Stimulated activated CD8-positive, alpha-beta memory T cell treated with anti-CD3 and anti-CD28 coated beads, Interleukin-15, amount 100 ng/mL, for 24 hours (primary cell): ENCODE measurements around the gene CTTNBP2NL.
"Not testable (repeated sequence)": the region's sequence is repeated elsewhere in the genome, so short reads cannot be mapped to it uniquely, and the experiment has no call there.

Source experiments
- DNase-seq: peaks from one replicate; pipeline ENCODE4 v3.0.0-alpha.2; 2020; ENCODE audit warnings: low read depth

The CTTNBP2NL gene

DNA sequence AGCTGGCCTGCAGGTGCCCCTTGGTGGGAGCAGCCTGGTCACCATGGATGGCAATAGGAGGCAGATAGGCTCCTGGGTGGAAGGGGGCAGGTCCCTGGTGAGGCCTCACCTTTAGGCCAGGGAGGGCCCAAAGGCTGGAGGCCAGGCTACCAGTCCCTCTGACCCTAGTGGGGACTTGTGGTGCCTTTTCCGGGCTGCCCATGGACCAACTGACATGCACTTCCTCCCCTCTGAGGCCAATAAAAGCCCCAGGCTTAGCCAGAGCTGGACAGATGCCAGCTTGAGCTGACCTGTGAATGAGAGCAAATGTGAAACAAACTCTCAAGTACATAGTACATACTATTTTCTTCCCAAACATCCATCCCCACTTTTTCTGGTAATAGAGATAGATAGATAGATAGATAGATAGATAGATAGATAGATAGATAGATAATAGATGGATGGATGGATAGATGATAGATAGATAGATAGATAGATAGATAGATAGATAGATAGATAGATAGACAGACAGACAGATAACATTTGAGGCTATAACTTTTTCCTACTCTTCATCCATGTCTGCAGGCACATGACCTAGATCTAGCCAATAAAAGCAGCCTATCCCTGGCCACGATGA, 9.2 kb upstream of the CTTNBP2NL start:
- no peak for DNase-seq

DNA sequence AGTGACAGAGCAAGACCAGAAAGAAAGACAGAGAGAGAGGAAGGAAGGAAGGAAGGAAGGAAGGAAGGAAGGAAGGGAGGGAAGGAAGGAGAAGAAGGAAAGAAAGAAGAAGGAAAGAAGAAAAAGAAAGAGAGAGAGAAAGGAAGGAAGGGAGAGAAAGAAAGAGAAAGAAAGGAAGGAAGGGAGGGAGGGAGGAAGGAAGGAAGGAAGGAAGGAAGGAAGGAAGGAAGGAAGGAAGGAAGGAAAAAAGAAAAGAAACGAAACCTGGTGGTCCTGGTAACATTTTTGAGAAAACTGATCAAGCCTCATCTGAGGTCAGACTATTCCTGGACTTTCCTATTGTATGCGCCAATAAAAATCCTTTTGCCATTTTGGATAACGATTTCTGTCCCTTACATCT, 8.2 kb upstream of the CTTNBP2NL start:
- no peak for DNase-seq

DNA sequence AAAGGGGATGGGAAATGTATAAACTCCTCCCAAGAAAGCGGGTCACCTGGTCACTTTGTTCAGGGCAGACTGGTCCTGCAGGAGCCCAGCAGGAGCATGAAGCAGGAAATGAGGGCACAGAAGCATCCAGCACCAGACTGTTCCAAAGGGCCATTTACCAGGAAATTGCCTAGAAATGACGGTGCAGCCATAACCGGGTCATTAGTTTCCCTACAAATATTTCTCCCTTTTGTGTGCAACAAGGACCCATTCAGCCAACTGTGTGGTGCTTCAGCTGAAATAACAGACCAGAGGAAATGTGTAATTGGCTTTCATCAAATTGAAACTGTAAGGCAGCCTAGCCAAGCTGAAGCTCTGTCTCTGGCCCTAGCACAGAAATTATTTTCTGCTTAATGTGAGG, 7.6 kb upstream of the CTTNBP2NL start:
- DNase-seq, result no peak

DNA sequence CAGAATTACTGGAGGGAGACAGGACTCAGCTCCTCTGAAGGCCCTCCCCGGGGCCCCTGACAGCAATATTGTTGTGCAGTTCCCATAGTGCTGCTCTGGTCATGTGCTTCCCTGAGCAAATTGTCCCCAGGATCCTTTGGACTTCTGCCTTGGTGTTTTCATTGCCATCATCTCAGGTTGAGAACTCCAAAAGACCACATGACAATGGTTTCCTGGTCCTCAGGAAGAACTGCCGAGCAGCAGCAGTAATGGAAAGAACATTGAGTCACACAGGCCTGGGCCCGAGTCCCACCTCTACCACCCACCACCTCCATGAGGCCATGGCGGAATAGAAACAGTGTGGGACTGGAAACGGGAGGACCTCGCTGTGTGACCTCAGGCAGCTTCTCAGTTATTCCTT, 6.3 kb upstream of the CTTNBP2NL start:
- DNase-seq, result no peak

DNA sequence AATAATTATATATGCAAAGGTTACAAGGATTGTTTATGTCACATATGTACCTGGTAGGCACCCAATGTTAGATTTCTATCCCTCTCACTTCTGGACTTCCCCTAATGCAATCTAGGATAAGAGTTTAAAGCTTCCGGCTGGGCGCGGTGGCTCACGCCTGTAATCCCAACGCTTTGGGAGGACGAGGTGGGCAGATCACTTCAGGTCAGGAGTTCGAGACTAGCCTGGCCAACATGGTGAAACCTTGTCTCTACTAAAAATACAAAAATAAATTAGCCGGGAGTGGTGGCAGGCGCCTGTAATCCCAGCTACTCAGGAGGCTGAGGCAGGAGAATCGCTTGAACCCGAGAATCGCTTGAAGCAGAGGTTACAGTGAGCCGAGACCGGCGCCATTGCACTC, 5.7 kb upstream of the CTTNBP2NL start:
- DNase-seq, result not testable (repeated sequence)

DNA sequence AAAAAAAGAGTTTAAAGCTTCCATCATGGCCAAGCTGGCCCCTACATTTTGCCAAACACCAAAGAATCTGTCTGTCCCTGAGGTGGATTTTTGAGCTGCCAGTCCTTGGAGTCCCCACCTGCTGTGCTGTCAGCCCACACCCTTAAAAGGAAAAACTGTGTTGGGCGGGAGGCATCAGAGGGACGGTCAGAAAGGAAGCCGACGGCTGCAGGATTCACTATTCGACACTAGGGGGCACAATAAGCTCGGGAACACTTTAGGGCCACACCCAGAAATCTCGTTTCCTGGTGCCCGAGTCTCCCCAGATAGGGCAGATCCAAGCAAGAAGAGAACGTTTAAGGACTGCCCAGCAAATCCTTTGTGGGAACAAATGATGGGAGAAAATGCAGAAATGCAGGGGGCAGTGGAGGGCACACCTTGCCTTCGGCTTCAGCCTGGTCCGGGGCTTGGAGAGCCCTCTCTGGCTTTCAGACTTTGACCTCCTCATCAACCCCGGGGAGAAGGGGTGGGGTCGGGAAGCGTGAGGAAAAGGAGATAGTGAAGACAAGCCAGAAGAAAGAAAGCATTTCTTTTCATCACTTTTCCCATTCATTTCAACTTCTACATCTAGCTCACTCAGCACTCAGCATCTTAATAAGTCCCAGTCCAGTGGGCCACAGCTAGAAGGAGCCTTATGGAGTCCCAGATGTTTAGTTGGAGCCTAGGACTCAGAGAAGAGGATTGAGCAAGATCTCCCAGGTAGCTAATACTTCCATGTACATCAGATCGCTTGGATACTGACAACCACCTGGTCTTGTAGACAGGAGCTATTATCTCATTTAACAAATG, 5.0 kb upstream of the CTTNBP2NL start:
- peak; percentile 54 for DNase-seq

DNA sequence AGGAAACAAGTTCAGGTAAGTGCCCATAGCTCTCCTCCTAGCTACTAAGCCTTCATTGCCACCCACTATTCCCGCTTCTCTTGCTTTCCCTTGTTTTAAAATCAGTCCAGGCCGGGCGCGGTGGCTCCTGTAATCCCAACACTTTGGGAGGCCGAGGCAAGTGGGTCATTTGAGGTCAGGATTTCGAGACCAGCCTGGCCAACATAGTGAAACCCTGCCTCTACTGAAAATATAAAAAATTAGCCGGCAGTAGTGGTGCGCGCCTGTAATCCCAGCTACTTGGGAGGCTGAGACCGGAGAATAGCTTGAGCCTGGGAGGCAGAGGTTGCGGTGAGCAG, 4.4 kb upstream of the CTTNBP2NL start:
- DNase-seq, result no peak

DNA sequence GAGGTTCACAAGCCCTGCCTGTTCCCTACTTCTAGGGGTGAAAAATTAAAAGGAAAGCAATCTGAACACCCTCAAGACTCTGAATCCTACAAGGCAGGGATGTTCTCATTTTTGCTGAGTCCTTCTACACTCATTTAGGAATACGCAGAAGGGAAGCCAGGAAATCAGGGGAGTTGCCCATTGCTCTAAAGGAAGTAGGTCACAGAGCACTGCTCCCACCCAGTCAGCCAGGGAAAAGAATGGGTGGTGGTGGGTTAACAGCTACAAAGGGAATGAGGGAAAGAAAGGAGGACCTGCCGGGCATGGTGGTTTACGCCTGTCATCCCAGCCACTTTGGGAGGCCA, 2.4 kb upstream of the CTTNBP2NL start:
- no peak for DNase-seq

DNA sequence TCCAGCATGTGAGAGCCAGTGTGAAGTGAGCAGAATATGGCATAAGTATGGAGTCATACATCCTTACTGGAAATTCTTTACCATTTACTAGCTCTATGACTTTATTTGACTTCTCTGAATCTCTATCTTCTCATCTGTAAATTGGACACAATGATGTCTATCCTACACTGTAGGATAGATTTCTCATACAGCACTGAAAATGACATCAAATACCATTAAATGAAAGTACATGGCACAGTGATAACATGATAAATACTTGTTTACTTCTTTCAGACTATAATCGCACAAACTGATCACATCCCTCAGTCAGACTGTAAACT, 1.3 kb upstream of the CTTNBP2NL start:
- no peak for DNase-seq

DNA sequence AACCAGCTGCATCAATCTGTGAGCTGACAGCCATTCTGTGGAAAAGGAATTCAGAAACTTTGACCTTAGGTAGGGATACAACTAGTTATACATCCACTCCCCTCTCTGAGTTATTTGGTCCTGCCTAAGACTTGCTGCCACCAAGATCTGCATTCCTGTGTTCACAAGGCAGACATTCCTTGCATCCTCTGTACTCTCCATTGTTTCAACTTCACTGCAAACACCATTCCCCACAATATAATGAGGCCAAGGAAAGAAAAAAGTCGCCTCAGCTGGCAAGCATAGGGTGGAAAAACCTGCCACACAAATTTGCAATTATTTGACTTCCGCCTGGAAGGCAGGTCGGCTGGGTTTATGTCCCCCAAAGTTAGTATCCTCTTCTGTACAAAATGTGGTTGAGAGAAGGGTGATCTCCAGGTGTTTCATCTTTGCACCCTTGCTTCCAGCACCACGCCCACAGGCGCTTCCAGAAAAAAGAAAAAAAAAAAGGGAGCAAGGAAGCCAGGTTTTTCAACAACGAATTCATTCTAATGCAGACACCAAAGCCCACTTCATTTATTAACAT, 676 bp upstream of the CTTNBP2NL start:
- no peak for DNase-seq

DNA sequence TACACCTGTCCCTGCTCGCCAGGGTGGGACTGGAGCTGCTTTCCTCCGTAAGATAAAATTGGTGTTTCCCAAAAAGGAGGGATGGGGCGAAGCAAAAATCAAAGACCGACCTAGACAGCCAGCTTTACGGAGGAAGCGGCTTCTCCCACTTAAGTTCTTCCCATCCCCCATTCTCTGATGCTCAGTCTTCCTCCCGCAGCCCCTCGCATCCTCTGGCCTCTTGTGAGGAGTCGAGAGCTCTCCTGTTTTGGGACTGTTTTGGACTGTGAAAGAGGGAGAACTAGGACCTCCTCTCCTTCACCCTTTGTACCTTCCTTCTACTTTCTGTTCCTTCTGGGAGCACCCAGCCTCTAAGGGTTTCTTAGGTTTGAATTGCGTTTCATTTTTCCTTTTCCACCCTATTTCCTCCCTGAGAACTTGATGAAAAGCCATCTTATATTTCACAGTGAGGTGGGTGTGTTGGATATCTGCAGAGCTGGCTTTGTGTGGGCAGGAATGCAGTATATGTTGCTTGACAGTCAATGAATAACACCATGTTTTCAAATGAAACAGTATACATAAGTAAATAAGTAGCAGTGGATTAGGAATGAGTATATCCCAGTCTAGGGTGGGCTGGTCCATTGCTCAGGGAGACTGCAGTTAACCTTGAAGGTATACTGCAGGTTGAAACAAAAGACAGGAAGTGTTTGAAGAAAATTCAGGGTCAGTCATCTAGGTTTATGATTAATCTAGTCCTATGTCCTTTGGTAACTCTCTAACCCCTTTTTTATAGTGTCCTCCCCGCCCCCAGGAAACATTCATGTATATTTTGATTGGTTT, 848 bp downstream of the CTTNBP2NL start:
- no peak for DNase-seq

DNA sequence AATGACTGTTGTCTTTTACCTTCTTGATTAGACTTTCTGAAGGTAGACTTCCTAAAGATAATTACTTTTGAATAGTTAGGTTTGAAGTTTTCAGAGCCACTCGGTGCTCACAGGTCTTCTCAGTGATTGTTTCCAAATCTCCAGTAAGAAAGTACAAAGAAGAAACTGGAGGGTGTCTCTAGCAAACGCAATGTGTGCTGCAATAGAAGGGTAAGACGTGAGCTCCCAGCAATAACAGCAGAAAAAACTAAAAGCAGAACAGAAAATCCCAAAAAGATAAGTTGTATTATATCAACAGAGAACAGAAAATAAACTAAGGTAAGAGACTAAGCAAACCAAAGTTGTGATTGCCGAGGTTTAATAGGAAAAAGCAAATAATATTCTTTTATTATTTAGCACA, 1.8 kb downstream of the CTTNBP2NL start:
- DNase-seq, result no peak

DNA sequence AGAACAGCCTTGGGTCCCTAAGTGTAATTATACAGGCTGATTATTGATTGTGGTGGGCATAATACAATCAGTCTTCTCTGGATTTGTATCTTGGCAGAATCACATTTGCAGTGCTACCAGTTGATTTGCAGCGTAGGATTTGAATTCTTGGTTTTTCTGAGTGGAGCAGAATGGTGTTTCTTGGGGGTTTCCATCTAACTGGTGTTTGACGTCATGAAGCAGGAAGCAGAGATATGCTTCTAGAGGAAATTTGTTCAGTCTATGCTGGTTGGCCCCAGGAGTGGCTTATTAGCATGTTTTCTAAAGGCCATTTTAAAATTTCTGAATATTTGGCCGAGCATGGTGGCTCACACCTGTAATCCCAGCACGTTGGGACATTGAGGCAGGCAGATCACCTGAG, 3.4 kb downstream of the CTTNBP2NL start:
- DNase-seq, result no peak

DNA sequence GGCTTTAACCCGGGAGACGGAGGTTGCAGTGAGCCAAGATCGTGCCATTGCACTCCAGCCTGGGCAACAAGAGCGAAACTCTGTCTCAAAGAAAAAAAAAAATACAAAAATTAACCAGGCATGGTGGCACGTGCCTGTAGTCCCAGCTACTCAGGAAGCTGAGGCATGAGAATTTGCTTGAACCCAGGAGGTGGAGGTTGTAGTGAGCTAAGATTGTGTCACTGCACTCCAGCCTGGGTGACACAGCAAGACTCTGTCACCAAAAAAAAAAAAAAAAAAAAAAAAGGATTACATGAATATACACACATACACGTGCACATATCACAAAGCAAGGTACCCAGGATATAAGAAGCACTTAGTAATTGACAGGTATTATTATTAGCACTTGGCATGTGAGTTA, 4.7 kb downstream of the CTTNBP2NL start:
- not testable (repeated sequence) for DNase-seq

DNA sequence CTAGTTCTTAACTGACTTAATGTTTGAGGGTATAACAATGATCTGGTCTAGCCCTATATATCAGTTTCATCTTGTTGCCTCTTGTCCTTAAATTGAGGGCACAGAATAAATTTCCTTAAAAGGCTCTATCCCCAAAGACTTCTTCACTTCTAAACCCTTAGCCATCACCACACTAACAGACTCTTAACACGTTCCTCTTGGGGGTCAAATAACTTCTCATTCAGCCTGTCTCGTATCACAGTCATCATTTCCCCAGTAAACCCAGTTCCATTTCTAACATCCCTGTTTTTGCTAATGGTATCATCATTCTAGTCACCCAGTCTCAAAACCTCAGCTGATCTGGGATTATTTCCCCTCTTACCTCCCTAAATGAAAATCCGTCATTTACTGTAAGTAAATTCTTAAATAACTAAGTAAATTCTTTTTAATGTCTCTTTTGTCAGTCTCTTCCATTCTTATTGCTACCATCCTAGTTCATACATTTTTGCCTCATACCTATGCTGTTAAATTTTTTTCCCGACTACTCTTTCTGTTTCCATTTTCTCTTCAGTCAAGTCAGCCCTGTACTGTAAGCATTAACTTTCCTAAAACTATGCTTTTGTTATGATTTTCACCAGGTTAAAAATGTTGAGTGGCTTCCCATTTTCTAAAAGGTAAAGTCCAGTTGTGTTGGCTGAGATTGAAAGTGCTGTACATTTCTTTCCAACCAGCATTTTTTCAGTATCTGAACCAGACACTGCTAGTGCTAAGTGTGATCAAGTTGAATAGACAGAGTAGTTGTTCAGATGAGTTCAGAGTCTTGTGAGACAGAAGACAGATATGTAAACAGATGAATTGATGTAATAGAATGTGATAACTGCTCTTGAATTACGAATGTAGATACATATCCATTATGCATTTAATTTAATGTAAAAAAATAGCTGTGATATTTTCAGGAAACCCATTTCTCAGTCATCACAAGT, 6.9 kb downstream of the CTTNBP2NL start:
- DNase-seq, result no peak

DNA sequence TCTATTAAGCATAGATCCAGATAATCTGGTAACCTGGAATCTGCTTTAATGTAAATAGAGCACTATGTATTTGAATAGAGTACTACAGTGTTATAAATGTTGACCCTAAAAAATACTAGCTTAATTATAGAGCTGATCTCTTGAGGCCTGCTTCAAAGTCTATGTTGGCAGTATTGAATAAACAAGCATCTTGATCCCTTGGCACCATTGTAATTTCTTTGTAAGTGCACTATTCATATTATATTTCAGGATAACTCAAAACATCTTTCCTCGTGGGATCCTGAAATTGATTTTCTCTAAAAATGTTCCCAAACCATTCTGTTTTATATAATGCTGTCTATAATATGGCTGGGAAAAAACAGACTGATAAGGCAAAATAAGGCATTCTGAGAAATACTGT, 10.8 kb downstream of the CTTNBP2NL start:
- DNase-seq, result no peak

DNA sequence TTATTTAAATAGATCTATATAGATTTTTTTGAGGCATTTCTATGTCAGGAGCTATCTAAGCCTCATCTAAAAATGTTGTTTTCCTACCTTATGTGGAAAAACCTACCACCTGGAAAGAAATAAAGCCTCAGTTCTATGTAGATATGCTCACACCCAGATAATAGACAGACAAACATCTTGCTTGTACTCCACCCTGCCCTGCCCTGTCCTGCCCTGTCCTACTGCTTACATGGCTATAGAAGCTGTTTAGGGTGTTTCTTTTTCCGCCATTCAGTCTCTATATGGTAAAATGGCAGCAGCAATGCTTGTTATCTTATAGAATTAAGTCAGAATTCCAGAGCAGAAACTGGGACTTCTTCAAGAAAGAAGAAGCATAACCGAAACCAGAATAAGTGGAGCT, 13.4 kb downstream of the CTTNBP2NL start:
- no peak for DNase-seq

DNA sequence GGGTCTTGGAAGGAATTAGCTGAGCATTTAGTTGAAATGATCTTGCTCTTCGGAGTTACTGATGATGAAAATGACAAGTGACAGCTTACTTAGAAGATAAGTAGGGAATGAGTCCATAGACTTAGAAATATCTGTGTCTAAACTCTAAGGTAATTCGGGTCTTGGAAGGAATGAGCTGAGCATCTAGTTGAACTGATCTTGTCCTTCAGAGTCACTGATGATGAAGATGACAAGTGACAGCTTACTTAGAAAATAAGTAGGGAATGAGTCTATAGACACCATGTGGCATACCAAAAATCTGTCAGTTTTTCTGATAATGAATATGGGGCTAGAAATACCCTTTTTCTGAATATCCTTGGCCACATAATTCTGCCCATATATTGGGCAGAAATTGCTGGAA, 14.7 kb downstream of the CTTNBP2NL start:
- no peak for DNase-seq

DNA sequence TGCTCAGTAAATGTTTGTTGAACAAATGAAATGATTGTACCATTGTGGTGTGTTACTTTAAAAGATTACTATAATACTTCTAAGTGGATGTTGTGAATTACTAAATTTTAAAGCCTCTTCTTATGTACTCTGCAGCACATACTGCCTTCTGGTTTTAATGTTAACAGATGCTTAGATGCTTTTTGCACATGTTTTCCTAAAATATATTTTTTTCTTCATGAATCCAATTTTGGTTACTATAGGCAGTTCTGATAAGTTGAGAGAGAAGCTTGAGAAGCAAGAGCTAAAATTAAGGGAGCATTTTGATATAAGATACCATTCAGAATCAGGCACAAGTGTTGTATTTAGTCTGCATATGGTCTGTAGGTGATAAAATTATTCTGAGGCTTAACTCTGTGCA, 21.3 kb downstream of the CTTNBP2NL start:
- no peak for DNase-seq

DNA sequence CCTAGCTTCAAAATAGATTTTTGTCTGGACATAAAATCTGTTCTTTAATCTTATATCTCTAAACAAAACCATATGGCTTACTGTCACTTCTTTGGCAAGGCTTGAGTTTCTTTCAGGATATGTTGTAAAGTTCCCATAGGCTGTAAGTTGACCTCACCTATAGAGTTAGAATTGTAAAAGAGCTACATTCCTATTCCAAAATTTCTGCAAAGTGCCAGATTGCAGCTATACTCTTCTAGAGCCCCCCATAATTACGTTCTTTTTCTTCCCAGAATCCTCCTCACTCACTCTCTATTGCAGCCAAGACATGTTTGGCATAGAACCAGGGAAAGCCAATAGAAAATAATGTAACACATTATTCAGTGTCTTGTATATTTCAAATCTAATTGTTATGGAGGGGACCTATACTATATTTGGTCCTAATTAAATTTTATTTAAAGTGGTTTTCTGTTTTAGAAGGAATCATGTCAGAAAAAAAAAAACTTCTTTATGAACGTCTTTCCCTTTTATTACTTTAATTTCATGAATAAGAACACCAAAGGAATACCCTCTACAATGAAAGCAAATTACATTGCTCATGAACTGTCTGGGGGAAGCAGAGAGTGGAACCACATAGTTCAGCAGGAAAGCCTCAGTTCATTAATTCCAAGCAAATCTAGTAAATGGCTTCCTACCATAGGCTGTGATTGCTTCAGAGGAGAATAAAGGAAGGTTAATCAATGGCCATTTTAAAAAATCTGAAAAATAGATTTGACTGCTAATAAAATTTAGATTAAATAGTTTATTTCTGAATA, 22.3 kb downstream of the CTTNBP2NL start:
- DNase-seq, result no peak

DNA sequence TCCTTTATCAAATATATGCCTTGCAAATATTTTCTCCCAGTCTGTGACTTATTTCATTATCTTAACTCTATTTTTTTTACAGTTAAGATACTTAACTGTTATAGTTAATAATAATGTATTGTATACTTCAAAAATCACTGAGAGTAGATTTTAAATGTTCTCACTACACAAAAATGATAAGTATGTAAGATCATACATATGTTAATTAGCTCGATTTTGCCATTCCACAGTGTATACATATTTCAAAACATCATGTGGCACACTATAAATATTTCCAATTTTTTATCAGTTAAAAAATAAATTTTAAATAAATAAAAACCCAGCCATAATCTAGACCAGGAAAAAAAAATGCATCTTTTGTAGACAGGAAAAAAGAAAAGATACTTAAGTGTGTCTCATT, 27.2 kb downstream of the CTTNBP2NL start:
- DNase-seq, result no peak
